NK-92 (cell line): ENCODE measurements around the gene RXRB.

Source experiments
- DNase-seq: peaks from one replicate; lab custom pipeline; 2025; ENCODE audit not compliant: unreplicated experiment; lab: John Stamatoyannopoulos, UW

RXRB gene

DNA sequence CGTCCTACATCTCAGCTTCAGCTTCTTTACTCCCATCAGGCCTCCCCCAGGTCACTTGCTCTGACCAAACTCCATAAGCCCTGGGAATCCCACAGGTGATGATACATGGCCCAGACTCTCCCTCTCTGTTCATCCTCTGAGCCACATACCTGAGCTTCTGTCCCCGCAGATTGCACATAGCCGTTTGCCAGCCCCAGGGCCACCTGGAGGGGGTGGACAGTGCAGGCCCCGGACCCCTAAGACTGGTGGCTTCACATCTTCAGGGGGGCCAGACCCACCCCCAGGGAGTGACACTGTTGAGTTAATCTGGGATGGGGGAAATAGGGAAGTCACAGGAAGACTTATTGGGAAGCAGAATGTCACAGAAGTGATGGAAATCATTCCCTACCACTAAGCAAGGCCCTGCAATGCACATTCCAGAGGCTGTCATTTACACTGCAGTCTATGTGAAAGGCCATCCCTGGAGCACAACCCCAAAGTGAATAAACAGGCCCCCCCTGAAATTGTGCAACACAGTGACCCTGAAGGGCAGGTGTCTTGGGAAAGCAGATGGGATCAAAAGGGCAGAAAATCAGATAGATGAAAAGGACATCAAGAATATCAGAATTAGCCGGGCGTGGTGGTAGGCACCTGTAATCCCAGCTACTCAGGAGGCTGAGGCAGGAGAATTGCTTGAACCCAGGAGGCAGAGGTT is 2.2 kb downstream of the RXRB start:
- DNase-seq, result no peak

DNA sequence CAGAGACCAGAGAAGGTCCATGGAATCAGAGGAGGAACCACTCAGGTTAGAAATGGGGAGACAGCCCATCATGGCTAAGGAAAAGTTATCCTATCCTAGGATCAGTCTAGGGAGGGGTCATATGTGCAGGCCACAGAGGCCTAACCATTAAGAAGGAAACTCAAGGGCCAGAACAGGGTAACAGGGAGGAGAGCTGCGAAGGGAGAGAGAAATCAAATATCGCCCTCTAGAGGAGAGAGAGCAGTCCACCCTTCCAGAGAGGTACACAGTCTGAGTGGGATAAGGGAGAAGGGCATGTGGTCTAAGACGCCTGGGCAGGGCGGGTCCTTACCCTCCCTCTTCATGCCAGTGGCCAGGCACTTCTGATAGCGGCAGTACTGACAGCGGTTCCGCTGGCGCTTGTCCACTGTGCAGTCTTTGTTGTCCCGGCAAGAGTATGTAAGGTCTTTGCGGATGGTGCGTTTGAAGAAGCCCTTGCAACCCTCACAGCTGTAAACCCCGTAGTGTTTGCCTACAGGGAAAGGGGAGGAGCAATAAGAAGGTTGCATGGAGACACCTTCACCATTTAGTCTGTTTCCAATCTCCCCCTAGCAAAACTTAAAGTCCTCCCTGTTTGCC is 2.9 kb downstream of the RXRB start:
- no peak for DNase-seq

DNA sequence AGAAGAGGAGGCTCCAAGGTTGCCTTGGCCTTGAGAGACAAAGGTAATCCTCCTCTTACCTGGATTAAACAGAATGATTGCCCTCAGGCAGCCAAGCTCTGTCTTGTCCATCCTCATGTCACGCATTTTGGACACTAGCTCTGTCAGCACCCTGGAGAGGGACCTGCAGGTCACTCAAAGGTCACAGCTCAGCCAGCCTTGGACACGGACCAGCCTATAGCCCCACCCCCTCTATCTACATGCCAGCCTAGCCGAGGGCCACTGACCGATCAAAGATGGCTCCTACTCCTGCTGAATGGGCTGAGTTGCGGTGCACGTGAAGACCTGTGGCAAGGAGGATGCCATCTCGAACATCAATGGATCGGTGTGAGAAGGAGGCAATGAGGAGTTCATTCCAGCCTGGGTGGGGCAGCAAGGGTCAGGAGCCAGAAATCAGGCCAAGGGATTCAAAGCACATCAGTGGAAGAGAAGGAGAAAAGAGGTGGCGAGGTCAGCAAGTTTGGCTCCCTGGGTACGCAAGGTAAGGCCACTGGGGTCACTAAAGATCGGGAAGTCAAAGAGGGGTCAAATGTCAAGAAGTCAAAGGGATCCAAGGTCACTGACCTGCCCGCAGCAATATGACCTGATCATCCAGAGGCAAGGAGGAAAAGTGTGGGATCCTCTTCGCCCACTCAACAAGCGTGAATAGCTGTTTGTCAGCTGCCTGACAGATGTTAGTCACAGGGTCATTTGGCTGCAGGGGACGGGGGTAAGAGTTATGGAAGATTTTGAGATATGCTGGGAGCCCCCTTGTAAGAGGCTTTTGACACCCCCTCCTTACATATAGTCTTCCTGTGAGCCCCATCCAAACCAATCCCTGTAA is 4.9 kb downstream of the RXRB start:
- no peak for DNase-seq

- DNase-seq, result no peak
These were observed 6.0 kb downstream of the RXRB start for GRCh38 chr6:33194431-33194979.

DNA sequence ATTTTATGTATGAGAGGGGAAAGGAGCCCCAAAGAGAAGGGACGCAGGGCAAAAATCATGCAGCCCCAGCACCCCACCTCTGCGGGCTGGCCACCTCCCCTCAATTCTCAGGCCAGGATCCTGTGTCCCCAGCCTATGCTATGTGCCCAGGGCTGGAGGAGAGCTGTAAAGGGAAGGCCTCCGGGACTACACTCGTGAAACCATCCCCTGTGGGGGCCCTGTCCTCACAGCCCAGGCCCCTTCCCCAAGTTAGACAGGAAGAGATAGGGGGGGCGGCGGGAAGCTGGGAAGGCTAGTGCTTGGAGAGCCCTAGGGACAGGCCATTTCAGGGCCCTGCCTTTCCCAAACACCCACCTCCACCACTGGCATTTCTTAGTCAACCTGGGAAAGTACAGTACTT is 6.8 kb downstream of the RXRB start:
- DNase-seq, result no peak

GRCh38 chr6:33192671-33193602 is 7.5 kb downstream of the RXRB start:
- DNase-seq, result no peak

DNA sequence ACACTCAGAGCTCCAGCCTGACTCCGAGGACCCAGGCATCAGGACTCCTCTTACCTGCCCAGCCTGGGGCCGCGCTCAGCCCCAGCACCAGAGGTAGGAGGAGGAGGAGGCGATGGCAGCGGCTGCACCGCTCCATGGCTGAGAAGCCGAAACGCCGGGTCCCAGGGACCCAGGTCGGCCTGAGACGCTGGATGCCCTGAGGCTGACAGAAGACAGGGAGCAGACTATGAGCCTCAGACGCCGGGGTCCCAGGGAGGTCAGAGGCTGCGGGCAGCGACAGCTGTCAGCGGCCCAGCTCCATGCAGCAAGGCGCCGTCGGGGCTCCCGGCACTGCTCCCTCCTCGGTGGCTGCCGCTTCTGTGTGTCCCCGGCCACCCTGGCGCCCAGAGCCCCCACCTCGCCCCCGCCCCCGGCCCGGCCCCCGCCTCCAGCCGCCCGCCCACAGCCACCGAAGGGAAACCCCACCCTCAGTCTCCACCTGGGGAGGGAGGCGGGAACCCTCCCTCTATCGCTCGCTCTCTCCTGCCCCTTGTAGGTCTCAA is 8.3 kb downstream of the RXRB start, which contains the start of gene COL11A2:
TSS of gene COL11A2 (minus strand) at position 363 of the 542 bp plus-strand sequence. CDS start at position 136, 227 bp downstream.
- DNase-seq, result no peak

GRCh38 chr6:33191383-33192104 is 8.9 kb downstream of the RXRB start:
- DNase-seq, result no peak

DNA sequence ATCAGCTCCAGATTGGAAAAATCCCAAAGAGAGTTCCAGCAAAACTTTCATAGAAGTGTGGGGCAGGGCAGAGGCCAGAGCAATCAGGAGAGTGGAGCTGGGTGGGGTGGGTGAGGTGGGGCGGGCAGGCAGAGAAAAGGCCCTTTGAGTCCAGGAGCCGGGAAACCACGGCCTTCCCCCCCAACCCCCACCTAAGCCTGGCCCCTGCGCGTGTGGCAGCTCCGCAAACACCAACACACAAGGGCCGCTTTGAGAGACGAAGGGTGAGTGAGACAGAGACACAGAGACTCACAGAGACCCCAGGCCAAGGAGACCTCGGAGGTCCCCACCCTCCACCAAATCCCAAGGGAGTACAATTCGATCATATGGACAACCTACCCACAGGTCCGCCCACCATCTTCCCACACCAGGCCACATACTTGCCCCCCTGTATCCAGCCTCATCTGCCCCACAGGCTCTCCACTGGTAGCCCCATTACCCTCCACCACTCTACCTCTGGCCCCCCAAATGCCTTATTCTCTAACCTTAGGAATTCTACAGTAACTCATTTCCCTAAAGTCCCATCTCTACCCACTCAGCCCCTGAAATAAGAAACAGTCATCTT is 9.9 kb downstream of the RXRB start:
- no peak for DNase-seq

- no peak for DNase-seq
These were observed 10.6 kb downstream of the RXRB start for GRCh38 chr6:33189625-33190448.

DNA sequence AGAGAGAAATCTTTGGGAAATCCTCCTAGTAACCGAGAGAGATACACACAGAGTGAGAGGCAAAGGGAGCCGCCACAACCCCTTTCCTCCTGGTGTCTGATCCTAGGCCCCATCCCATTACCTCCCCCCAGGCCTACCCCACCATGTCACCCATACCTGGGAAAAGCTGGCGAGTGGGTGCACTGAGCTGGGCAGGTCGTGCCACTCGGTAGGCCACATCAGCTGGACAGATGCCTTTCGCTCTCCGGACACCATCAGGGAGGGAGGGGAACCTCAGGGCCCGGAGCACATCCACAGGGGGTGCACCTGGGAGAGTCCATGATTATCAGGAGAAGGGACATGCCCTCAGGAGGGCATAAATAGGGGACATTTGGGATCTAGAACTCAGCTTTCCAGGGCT is 11.3 kb downstream of the RXRB start:
- no peak for DNase-seq

DNA sequence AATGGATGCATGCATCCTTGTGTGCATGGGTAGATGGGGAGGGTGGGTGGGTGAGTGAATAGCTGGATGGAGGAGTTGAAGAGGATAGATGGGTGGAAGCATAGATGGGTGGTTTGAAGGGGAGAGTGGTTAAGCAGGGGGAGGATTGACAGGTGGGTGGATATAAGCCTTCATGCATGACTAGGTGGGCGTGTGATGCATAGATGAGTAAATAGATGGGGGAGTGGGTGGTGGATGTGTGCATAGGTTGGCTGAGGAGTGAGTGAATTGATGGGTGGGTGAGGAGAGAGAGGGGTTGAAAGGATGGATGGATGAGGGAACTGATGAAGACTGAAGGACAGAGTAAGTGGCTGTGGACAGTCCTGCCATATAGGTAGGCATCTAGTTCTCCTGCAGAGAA is 12.7 kb downstream of the RXRB start:
- DNase-seq, result no peak

DNA sequence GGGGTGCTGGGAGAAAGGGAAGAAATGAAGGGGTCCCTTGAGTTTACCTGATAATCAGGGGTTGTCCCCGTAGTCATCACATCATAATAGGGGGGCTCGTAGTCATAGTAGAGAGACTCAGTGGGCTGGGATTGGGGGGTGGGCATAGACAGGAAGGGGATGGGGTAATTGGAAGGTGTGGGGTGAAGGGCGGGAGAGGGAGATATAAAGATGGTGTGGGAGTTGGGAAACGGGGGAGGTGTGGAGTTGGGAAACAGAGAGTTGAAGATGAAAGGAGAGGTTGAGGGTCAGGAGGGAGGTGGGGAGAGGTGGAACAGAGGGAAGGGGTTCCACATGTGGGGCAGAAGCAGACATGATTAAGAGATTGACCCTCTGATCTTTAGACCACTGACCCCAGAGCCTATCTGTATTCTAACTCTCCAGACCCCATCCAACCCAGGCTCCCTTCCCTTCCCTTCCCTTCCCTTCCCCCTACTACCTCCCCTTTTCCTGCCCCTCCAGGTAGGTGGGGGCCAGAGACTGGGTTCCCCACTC is 14.7 kb downstream of the RXRB start:
- DNase-seq, result no peak

DNA sequence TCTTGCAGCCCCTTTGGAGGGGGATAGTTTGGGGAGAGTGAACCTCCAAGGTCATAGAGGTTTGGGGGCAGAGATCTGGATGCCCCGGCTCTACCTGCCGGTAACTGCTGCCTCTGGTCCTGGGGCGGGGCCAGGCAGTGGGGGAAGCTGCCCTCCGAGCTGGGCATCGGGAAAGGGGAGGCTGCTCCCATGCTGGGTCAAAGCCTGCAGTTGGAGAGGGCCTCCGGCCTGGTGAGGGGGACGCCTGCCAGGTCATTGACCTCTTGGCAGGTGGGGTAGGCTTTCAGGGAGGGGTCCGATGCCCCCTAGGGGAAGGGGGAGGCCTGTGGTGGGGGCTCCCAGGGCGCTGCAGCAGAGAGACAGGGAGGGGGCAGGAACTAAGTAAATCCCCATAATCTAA is 15.3 kb downstream of the RXRB start:
- DNase-seq, result no peak

DNA sequence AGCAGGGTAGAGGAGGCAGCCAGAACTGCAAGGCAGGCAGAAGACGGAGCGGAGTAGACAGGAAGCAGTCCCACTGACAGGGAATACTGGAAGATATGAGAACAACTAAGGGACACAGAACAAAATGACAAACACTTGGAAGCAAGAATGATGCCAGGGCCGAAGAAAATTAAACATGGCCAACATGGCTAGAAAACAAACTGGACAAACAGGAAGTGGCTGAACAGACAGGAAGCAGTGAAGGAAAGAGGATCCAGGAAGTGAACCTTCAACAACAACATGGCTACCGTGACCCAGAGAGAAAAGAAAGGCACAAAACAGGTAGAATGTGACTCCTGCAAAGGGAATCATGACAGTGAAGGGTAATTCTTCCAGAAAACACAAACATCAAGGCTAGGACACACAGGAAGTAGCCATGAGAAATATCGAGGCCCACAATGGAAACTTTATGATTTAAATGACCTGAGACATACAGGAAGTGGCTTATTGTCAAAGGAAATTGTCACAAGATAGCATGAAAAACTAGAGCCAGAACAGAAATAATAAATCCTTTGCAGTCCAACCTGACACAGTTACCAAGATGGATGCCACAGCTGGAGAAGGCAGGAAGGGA is 17.3 kb downstream of the RXRB start:
- DNase-seq, result no peak

DNA sequence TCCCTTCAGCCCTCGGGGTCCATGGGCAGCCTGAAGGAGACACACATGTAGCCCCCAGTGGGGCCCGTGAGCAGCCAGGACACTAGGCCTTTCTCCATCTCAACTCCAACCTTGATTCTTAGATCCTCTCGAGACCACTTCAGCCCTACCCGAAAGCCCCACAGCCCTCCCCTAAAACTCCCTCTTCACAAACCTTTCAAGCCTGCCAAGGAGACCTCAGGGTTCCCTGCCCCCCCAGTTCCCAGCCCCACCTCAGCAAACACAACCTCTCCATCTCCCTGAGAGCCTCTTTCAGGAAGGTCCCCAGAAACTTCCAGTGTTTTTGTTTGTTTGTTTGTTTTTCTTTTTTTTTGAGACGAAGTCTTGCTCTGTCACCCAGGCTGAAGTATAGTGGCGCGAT is 19.3 kb downstream of the RXRB start:
- DNase-seq, result no peak

GRCh38 chr6:33178755-33179475 is 21.6 kb downstream of the RXRB start:
- DNase-seq, result no peak
